ENCODE results near the gene FN1.

Gene FN1

DNA sequence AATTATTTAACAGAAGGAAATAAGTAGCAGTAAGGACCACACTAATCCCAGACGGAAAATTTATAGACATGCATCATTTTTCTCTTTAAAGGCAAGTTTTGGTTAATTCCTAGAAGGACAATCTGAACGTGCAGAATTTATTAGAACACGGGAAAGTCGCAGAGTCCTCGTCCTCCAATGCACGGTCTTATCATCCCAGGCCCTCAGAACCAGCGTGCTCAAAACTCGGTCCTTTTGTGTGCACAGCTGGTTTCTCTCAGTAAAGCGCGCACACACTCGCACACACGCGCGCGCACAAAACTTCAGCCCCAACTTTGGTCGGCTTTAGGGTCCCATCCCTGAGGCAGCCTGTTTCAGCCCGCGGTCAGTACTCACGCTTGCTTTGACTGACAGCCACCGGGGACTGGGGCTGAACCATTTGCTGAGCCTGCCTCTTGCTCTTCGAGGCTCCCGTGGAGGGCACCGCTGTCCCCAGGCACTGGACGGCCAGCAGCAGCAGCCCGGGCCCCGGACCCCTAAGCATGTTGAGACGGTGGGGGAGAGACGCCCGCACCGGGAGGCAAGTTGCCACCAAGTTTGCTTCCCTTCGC, 493 bp downstream of the FN1 start:
- no peak for DNase-seq
- Histone ChIP-seq H3K4me1 (ENCODE audit: low read length) (peaks cover 14% of the 10 kb centered on the region), H3K4me2 (ENCODE audit: low read depth, low read length) (peak overlapping the region; percentile 48), H3K9ac (ENCODE audit: low read length) (peak overlapping the region; percentile 22; the same call in 1 of the 2 replicates), H3K27me3 (replicated peaks; ENCODE audit: insufficient read depth, low read length) (peaks cover 25% of the 10 kb centered on the region), H3K4me3 (ENCODE audit: low read length) (peak overlapping the region; percentile 54; the same call in 1 of the 2 replicates), H3F3A (ENCODE audit: insufficient read depth, low read length) (0 out of 2 replicates have a peak, but pooled peaks cover 7% of the 10 kb centered on the region), H2AFZ (ENCODE audit: low read length) (peak overlapping the region; percentile 62), H3K36me3 (replicated peaks; ENCODE audit: insufficient read depth, low read length) (no peaks in the 10 kb centered on the region), H3K9me2 (replicated peaks; ENCODE audit: insufficient read depth, low read length) (no peaks in the 10 kb centered on the region), H4K20me1 (ENCODE audit: insufficient read depth, low read length) (no peaks in the 10 kb centered on the region), H3K27ac (ENCODE audit: low read length) (no peak overlapping the region), H3K9me3 (replicated peaks; ENCODE audit: insufficient read depth, low read length) (no peaks in the 10 kb centered on the region), H3K79me2 (ENCODE audit: low read length) (no peaks in the 10 kb centered on the region)
- TF ChIP-seq, protein P1, sequence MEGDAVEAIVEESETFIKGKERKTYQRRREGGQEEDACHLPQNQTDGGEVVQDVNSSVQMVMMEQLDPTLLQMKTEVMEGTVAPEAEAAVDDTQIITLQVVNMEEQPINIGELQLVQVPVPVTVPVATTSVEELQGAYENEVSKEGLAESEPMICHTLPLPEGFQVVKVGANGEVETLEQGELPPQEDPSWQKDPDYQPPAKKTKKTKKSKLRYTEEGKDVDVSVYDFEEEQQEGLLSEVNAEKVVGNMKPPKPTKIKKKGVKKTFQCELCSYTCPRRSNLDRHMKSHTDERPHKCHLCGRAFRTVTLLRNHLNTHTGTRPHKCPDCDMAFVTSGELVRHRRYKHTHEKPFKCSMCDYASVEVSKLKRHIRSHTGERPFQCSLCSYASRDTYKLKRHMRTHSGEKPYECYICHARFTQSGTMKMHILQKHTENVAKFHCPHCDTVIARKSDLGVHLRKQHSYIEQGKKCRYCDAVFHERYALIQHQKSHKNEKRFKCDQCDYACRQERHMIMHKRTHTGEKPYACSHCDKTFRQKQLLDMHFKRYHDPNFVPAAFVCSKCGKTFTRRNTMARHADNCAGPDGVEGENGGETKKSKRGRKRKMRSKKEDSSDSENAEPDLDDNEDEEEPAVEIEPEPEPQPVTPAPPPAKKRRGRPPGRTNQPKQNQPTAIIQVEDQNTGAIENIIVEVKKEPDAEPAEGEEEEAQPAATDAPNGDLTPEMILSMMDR (IDR thresholded peaks at IDR 0.05; ENCODE audit: low read length): no peak
- TF ChIP-seq EZH2phosphoT487 (IDR thresholded peaks at IDR 0.05; ENCODE audit: low read length): no peak
- no peak for TF ChIP-seq EZH2 (optimal IDR thresholded peaks at IDR 0.05; ENCODE audit: low read depth, low read length)

DNA sequence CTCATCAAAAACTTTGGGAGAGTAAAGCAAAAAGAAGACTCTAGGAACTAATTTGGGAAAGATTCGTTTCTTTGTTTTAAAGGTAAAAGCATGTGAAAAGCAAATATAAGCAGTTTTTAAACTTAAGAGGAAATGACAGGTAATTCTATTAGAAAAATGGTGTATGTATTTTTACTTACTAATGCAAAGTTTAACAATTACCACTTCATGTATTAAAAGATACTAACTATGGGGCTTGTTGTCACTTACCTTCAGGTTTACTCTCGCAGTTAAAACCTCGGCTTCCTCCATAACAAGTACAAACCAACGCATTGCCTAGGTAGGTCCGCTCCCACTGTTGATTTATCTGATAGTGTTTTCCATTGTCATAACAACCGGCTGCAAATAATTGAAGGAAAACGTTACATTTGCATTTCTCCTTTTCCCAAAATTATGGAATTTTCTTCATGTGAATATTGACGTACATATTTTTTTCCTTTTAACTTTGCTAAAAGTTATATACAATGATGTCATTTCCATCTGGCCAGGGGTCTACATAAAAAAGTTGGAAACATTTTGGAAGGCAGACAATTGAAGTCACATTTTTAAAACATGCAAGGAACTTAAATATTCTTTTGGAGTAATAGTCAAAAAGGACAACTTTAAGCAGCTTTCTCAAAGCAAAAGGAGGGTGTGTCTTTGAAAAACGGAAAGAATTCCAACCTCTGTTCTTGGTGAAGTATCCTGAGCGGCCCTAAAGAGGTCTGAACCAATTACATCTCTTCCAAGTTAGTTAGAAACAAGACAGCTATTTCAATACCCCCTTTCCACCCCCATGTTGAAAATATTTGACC, 1.2 kb downstream of the FN1 start:
- H3F3A ChIP-seq (ENCODE audit: insufficient read depth, low read length): 0 out of 2 replicates have a peak, but pooled peaks cover 7% of the 10 kb centered on the region
- no peaks in the 10 kb centered on the region for H3K9me2 ChIP-seq (replicated peaks; ENCODE audit: insufficient read depth, low read length)
- no peak overlapping the region for H3K4me2 ChIP-seq (ENCODE audit: low read depth, low read length)
- H3K79me2 ChIP-seq (ENCODE audit: low read length): no peaks in the 10 kb centered on the region
- H3K4me1 ChIP-seq (ENCODE audit: low read length): peaks cover 7% of the 10 kb centered on the region; the same call in 1 of the 2 replicates
- H3K4me3 ChIP-seq (ENCODE audit: low read length): no peak overlapping the region
- H3K36me3 ChIP-seq (replicated peaks; ENCODE audit: insufficient read depth, low read length): no peaks in the 10 kb centered on the region
- DNase-seq: no peak
- H3K9ac ChIP-seq (ENCODE audit: low read length): no peak overlapping the region
- no peaks in the 10 kb centered on the region for H4K20me1 ChIP-seq (ENCODE audit: insufficient read depth, low read length)
- H3K27me3 ChIP-seq (replicated peaks; ENCODE audit: insufficient read depth, low read length): peaks cover 25% of the 10 kb centered on the region
- H2AFZ ChIP-seq (ENCODE audit: low read length): no peak overlapping the region
- H3K9me3 ChIP-seq (replicated peaks; ENCODE audit: insufficient read depth, low read length): no peaks in the 10 kb centered on the region
- no peak overlapping the region for H3K27ac ChIP-seq (ENCODE audit: low read length)
- TF ChIP-seq, protein P1 (IDR thresholded peaks at IDR 0.05; ENCODE audit: low read length): no peak
- TF ChIP-seq EZH2phosphoT487 (IDR thresholded peaks at IDR 0.05; ENCODE audit: low read length) (no peak), EZH2 (optimal IDR thresholded peaks at IDR 0.05; ENCODE audit: low read depth, low read length) (no peak)

DNA sequence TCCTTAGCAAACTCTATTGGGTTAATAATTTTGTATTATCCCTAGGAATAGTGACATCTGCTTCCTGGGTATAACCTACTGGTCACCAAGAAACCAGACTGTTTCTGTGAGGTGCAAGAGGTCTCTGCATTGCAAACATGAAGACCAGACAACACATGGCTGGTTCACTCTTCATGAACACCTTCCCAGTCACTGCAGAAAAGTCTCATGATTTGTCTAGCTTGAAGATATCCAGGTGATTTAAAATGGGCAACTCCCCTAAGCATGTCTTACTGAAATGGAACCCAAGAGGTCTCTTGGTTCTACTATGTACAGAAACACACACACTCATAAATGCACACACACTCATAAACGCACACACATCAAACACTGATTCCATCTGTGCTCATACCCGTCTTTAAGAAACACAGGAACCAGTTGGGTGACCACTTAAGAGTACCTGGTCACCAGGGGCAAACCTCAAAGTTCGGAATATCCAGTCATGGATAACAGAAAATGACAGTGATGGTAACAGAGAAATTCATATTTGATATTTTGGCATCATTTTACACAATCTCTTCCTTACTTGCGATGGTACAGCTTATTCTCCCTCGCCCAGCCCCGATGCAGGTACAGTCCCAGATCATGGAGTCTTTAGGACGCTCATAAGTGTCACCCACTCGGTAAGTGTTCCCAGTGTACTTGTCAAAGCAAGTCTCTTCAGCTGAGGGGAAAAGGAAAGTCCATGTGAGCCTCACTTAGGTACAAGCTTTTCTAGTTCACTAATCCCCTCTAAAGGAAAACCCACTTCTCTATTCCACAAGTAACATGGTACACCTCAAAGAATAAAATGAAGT, 2.9 kb downstream of the FN1 start:
- no peaks in the 10 kb centered on the region for H3K9me2 ChIP-seq (replicated peaks; ENCODE audit: insufficient read depth, low read length)
- peaks cover 5% of the 10 kb centered on the region; the same call in 1 of the 2 replicates for H3K4me1 ChIP-seq (ENCODE audit: low read length)
- H3K9me3 ChIP-seq (replicated peaks; ENCODE audit: insufficient read depth, low read length): no peaks in the 10 kb centered on the region
- no peak overlapping the region for H3K4me3 ChIP-seq (ENCODE audit: low read length)
- peaks cover 13% of the 10 kb centered on the region for H3K27me3 ChIP-seq (replicated peaks; ENCODE audit: insufficient read depth, low read length)
- no peaks in the 10 kb centered on the region for H3K36me3 ChIP-seq (replicated peaks; ENCODE audit: insufficient read depth, low read length)
- H3K79me2 ChIP-seq (ENCODE audit: low read length): no peaks in the 10 kb centered on the region
- TF ChIP-seq EZH2 (optimal IDR thresholded peaks at IDR 0.05; ENCODE audit: low read depth, low read length) (no peak), EZH2phosphoT487 (IDR thresholded peaks at IDR 0.05; ENCODE audit: low read length) (no peak)
- TF ChIP-seq, protein P1 (IDR thresholded peaks at IDR 0.05; ENCODE audit: low read length): no peak
- no peak overlapping the region for H2AFZ ChIP-seq (ENCODE audit: low read length)
- no peak for DNase-seq
- H3K4me2 ChIP-seq (ENCODE audit: low read depth, low read length): no peak overlapping the region
- H3K27ac ChIP-seq (ENCODE audit: low read length): no peak overlapping the region
- no peaks in the 10 kb centered on the region for H4K20me1 ChIP-seq (ENCODE audit: insufficient read depth, low read length)
- no peak overlapping the region for H3K9ac ChIP-seq (ENCODE audit: low read length)
- 0 out of 2 replicates have a peak, but pooled peaks cover 7% of the 10 kb centered on the region for H3F3A ChIP-seq (ENCODE audit: insufficient read depth, low read length)
